ENCODE data around the gene IFITM10. TPM values are rescaled to one million over a fixed set of nuclear protein-coding genes. Genes with fewer than 3 reads are reported as not detected.

IFITM10 gene
- total RNA-seq, result 1.0 and 1.5 TPM in 2 replicates

GRCh38 chr11:1750481-1750839, at the start of gene IFITM10:
Gene IFITM10, minus strand, starts transcription at chr11:1750595. Its CDS starts 153 bp downstream, at chr11:1750442.

GRCh38 chr11:1763796-1764661, 13.6 kb upstream of the IFITM10 start, which contains the start of gene CTSD:
Gene CTSD, minus strand, starts transcription at chr11:1763927. Its CDS starts 68 bp downstream, at chr11:1763859.

GRCh38 chr11:1696608-1697570, 53.5 kb downstream of the IFITM10 start, which contains the start of gene KRTAP5-6:
Gene KRTAP5-6, plus strand, starts transcription at chr11:1697195. Its CDS starts 51 bp downstream, at chr11:1697246.

Other genes starting within 250 kb of the IFITM10 start
- 0.59 and 1.3 TPM in 2 replicates for gene DUSP8, start 178.3 kb downstream of the IFITM10 start, total RNA-seq
- gene KRTAP5-1, start 165.3 kb downstream of the IFITM10 start, total RNA-seq, result not detected in 2 replicates
- gene KRTAP5-2, start 152.3 kb downstream of the IFITM10 start, total RNA-seq, result not detected in 2 replicates
- gene KRTAP5-3, start 142.1 kb downstream of the IFITM10 start, total RNA-seq, result not detected in 2 replicates
- not detected in 2 replicates for gene KRTAP5-4, start 128.5 kb downstream of the IFITM10 start, total RNA-seq
- not detected in 2 replicates for gene KRTAP5-5, start 120.8 kb downstream of the IFITM10 start, total RNA-seq
- gene KRTAP5-6, start 53.4 kb downstream of the IFITM10 start, total RNA-seq, result not detected in 2 replicates
- gene CTSD, start 13.3 kb upstream of the IFITM10 start, total RNA-seq, result 263 and 424 TPM in 2 replicates
- gene SYT8, start 84.4 kb upstream of the IFITM10 start, total RNA-seq, result not detected in 2 replicates
- not detected in 2 replicates for gene TNNI2, start 88.4 kb upstream of the IFITM10 start, total RNA-seq
- gene LSP1, start 102.5 kb upstream of the IFITM10 start, total RNA-seq, result 2.0 and 2.7 TPM in 2 replicates
- not detected in 2 replicates for gene PRR33, start 141.3 kb upstream of the IFITM10 start, total RNA-seq
- not detected in 2 replicates for gene TNNT3, start 169.1 kb upstream of the IFITM10 start, total RNA-seq
- 40.4 and 48.7 TPM in 2 replicates for gene MRPL23, start 196.7 kb upstream of the IFITM10 start, total RNA-seq
- 4.6 and 70.7 TPM in 2 replicates for gene H19, start 247.2 kb upstream of the IFITM10 start, total RNA-seq

Data from smooth muscle cell of the umbilical artery (primary cell).